Fibroblast of pulmonary artery (primary cell): ENCODE measurements around the gene ZNF682.
A peak's percentile ranks its signal among the peaks of the same experiment; 100 is the strongest.
"Not testable (repeated sequence)": the region's sequence is repeated elsewhere in the genome, so short reads cannot be mapped to it uniquely, and the experiment has no call there.

Experiments used
- DNase-seq: peaks from one replicate; pipeline ENCODE4 v3.0.0-alpha.2; 2010; ENCODE audit warnings: low read depth
- H3K4me3 ChIP-seq: replicated peaks from 2 replicates; pipeline ENCODE4 v1.5.1; 2011; ENCODE audit warnings: low read depth, mild to moderate bottlenecking, control low read depth, low read length, moderate library complexity
- CTCF ChIP-seq: IDR thresholded peaks from 2 replicates; pipeline ENCODE4 v1.5.1; 2011; ENCODE audit warnings: mild to moderate bottlenecking, control low read depth, low read length, inconsistent platforms; ENCODE audit errors: missing control alignments

Gene ZNF682

GRCh38 chr19:20039203-20039723 lies at the start of gene ZNF682:
Gene ZNF682 (minus strand): TSS chr19:20039505. CDS start chr19:20039345, 160 bp downstream.
- no peak for TF ChIP-seq CTCF
- DNase-seq, result peak; percentile 96
- peak within 1 kb of the TSS; percentile 90 for H3K4me3 ChIP-seq

- DNase-seq, H3K4me3 ChIP-seq: not testable (repeated sequence)
Measured at GRCh38 chr19:20082876-20083275, 43.6 kb upstream of the ZNF682 start.

GRCh38 chr19:20082232-20082833 lies 43.0 kb upstream of the ZNF682 start:
- H3K4me3 ChIP-seq, DNase-seq: not testable (repeated sequence)

GRCh38 chr19:20080656-20081055 lies 41.4 kb upstream of the ZNF682 start:
- no peak for TF ChIP-seq CTCF
- H3K4me3 ChIP-seq, result no peak overlapping the region
- no peak for DNase-seq

- peak; percentile 6 for DNase-seq
- peak overlapping the region; percentile 60 for H3K4me3 ChIP-seq
- TF ChIP-seq CTCF, result no peak
Measured at GRCh38 chr19:20079476-20079875, 40.2 kb upstream of the ZNF682 start.

- peak; percentile 55 for DNase-seq
- TF ChIP-seq CTCF, result no peak
- peak overlapping the region; percentile 60 for H3K4me3 ChIP-seq
Measured at GRCh38 chr19:20078581-20079031, 39.3 kb upstream of the ZNF682 start.

GRCh38 chr19:20077791-20078463 lies 38.6 kb upstream of the ZNF682 start, which contains the start of gene ZNF90:
Gene ZNF90 (plus strand): TSS chr19:20078000. CDS start chr19:20078133, 133 bp downstream.
- peak; percentile 97 for DNase-seq
- H3K4me3 ChIP-seq, result peak within 1 kb of the TSS; percentile 60
- peak; percentile 3 for TF ChIP-seq CTCF

- TF ChIP-seq CTCF, result no peak
- DNase-seq, result no peak
- H3K4me3 ChIP-seq, result no peak overlapping the region
Measured at GRCh38 chr19:20072936-20073335, 33.6 kb upstream of the ZNF682 start.
